ENCODE data around the gene PLPPR1. TPM values are rescaled to one million over a fixed set of nuclear protein-coding genes. Genes with fewer than 3 reads are reported as not detected.

Gene PLPPR1
- total and polyA plus RNA-seq, 2 of the 4 experiments (the other 2 are of a cell fraction) = not detected

GRCh38 chr9:101197026-101197425 lies 168.5 kb downstream of the PLPPR1 start:
- Histone ChIP-seq H2AK5ac (ENCODE audit: low read depth, low read length) (no peak overlapping the region), H3K4me1 (ENCODE audit: control insufficient read depth, insufficient read depth, low read length) (no peaks in the 10 kb centered on the region), H2BK20ac (ENCODE audit: low read depth, low read length) (no peak overlapping the region), H3K4me3 (ENCODE audit: insufficient read depth, low read depth, low read length) (no peak overlapping the region), H3K79me1 (ENCODE audit: low read depth in 1 of 2, low read length in 2 of 2) (no peaks in the 10 kb centered on the region), H3K4me2 (ENCODE audit: low read depth, low read length) (no peak overlapping the region), H3K27me3 (ENCODE audit: control insufficient read depth, insufficient read depth, low read length) (no peaks in the 10 kb centered on the region), H4K8ac (ENCODE audit: low read depth in 2 of 2, low read length in 2 of 2) (no peak overlapping the region), H3K4ac (ENCODE audit: low read depth, low read length) (no peak overlapping the region), H2BK120ac (ENCODE audit: low read depth, low read length) (no peak overlapping the region), H3K9me3 (ENCODE audit: control insufficient read depth, insufficient read depth, low read length) (no peaks in the 10 kb centered on the region), H3K27ac (ENCODE audit: insufficient read depth, low read length) (no peak overlapping the region), H3K36me3 (ENCODE audit: control insufficient read depth, insufficient read depth, low read length) (no peaks in the 10 kb centered on the region), H2AK9ac (replicated peaks; ENCODE audit: low read depth, low read length, poor library complexity) (no peak overlapping the region), H2BK5ac (ENCODE audit: low read depth, low read length, poor library complexity, severe bottlenecking) (no peak overlapping the region), H4K5ac (ENCODE audit: low read depth, low read length) (no peak overlapping the region), H3K14ac (replicated peaks; ENCODE audit: low read depth, low read length) (no peak overlapping the region), H3K23ac (ENCODE audit: low read depth, low read length) (no peak overlapping the region), H2AFZ (replicated peaks; ENCODE audit: low read length, poor library complexity) (no peak overlapping the region), H4K20me1 (ENCODE audit: insufficient read depth, low read length) (no peaks in the 10 kb centered on the region), H4K91ac (ENCODE audit: insufficient read depth, low read depth, low read length) (no peak overlapping the region), H2BK15ac (ENCODE audit: low read depth, low read length) (no peak overlapping the region), H3K9ac (ENCODE audit: low read depth, low read length) (no peak overlapping the region), H3K18ac (ENCODE audit: low read depth, low read length) (no peak overlapping the region), H3K56ac (ENCODE audit: extremely low read depth, insufficient read depth, low read length) (no peak overlapping the region), H3K9me1 (ENCODE audit: insufficient read depth, low read length) (no peaks in the 10 kb centered on the region)
- no peak for TF ChIP-seq CEBPB (IDR thresholded peaks at IDR 0.05; ENCODE audit: low read depth, low read length)
- no peak for TF ChIP-seq MXI1 (IDR thresholded peaks at IDR 0.05; ENCODE audit: borderline replicate concordance, low read depth, low read length)
- no peak for TF ChIP-seq RFX5 (IDR thresholded peaks at IDR 0.05; ENCODE audit: low read depth, low read length)
- TF ChIP-seq RCOR1 (IDR thresholded peaks at IDR 0.05; ENCODE audit: insufficient replicate concordance, low read length) = no peak
- no peak for TF ChIP-seq ELK1 (IDR thresholded peaks at IDR 0.05; ENCODE audit: borderline replicate concordance, low read depth, low read length)
- no peak for TF ChIP-seq NFE2L2 (IDR thresholded peaks at IDR 0.05; ENCODE audit: low read depth, low read length)
- no peak for TF ChIP-seq MAFK (IDR thresholded peaks at IDR 0.05; ENCODE audit: low read depth, low read length)
- no peak for TF ChIP-seq USF2 (IDR thresholded peaks at IDR 0.05; ENCODE audit: low read depth, low read length)
- no peak for TF ChIP-seq CTCF (conservative IDR thresholded peaks at IDR 0.05; ENCODE audit: low read depth, low read length)
- TF ChIP-seq CHD1 (IDR thresholded peaks at IDR 0.05; ENCODE audit: low read depth, low read length) = no peak
- TF ChIP-seq RAD21 (IDR thresholded peaks at IDR 0.05; ENCODE audit: low read length) = no peak
- no peak for TF ChIP-seq POLR2A (IDR thresholded peaks at IDR 0.05; ENCODE audit: low read depth, low read length)
- TF ChIP-seq BHLHE40 (IDR thresholded peaks at IDR 0.05; ENCODE audit: low read depth, low read length) = no peak
- TF ChIP-seq MAZ (IDR thresholded peaks at IDR 0.05; ENCODE audit: borderline replicate concordance, low read depth, low read length) = no peak
- DNase-seq (no peak), ATAC-seq (ENCODE audit: low read depth) (no peak)
- ChIA-PET CTCF (no interaction called here), POLR2A (ENCODE audit: unreplicated experiment) (no interaction called here)
- 100% methylated on average over 2 of the region's 4 CpGs; no CpG with 5 or more reads in 1 of the 2 experiments for WGBS, 2 experiments (ENCODE audit: extremely low coverage in 2 of 2, insufficient read length in 1 of 2)
- in situ Hi-C loops (cut with MboI; ENCODE audit: low sequenced_read_pairs) (no loop called here), dilution Hi-C loops (cut with HindIII; ENCODE audit: low sequenced_read_pairs, unreplicated experiment) (no loop called here), intact Hi-C loops (cut with micrococcal nuclease) (loop anchor here (10.0 kb wide), 1 partner anchor 442 kb away; no protein-coding TSS in a partner anchor)
- BruUV-seq (replicated peaks) = no TSS peak
